ENCODE measurements around the gene SIAH1.

The SIAH1 gene

DNA sequence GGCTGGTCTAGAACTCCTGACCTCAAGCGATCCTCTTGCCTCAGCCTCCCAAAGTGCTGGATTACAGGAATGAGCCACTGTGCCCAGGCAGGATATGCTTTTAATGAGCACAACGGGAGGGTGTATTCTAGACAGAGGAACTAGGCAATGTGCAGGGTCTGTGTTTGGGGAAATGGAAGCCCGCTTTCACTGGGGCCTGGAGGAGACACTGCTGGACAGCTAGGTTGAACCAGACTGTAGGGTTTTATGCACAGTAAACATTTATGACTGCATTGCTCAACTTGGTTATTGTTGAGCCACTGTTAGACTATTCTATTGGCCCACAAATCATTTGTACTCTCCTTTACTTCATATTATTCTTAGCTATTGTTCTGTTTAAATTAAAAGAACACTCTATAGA, 10.2 kb upstream of the SIAH1 start:
- H3K9me3 ChIP-seq (ENCODE audit: low read depth, low read length) = no peaks in the 10 kb centered on the region
- H3K4me3 ChIP-seq = no peak overlapping the region
- DNase-seq (ENCODE audit: low read depth, low spot score) = no peak
- TF ChIP-seq FOXP2 (optimal IDR thresholded peaks at IDR 0.05; ENCODE audit: control extremely low read depth, extremely low read length, insufficient read depth) = no peak
- TF ChIP-seq POLR2AphosphoS5 (IDR thresholded peaks at IDR 0.05; ENCODE audit: borderline replicate concordance, low read depth, low read length) = no peak
- TF ChIP-seq EZH2 (IDR thresholded peaks at IDR 0.05) = no peak
- H3K27ac ChIP-seq = no peak overlapping the region
- H3K36me3 ChIP-seq (ENCODE audit: insufficient read depth, low read length) = no peaks in the 10 kb centered on the region
- no peak overlapping the region for H3K9ac ChIP-seq (ENCODE audit: insufficient read length)

DNA sequence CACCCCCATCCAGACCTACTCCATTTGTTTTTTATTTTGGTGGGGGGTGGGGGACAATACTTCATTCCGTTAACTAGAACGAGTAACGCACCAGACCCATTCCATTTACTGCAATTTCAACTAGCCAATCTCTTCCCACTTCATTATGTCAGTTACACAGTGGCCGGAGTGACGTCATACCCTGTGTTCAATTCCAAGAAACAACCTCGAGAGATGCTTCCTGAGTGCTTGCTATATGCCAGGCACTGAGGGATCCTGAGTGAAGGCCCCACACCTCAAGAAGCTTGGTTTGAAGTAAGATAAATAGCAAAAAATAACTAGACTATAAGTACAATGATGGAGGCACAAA, 9.1 kb upstream of the SIAH1 start:
- Histone ChIP-seq H3K9me3 (ENCODE audit: low read depth, low read length) (no peaks in the 10 kb centered on the region), H3K27ac (no peak overlapping the region), H3K4me3 (no peak overlapping the region), H3K9ac (ENCODE audit: insufficient read length) (no peak overlapping the region), H3K36me3 (ENCODE audit: insufficient read depth, low read length) (no peaks in the 10 kb centered on the region)
- DNase-seq (ENCODE audit: low read depth, low spot score) = no peak
- no peak for TF ChIP-seq FOXP2 (optimal IDR thresholded peaks at IDR 0.05; ENCODE audit: control extremely low read depth, extremely low read length, insufficient read depth)
- no peak for TF ChIP-seq POLR2AphosphoS5 (IDR thresholded peaks at IDR 0.05; ENCODE audit: borderline replicate concordance, low read depth, low read length)
- TF ChIP-seq EZH2 (IDR thresholded peaks at IDR 0.05) = no peak

GRCh38 chr16:48393485-48394354, 8.5 kb upstream of the SIAH1 start:
- H3K4me3 ChIP-seq = no peak overlapping the region
- no peak overlapping the region for H3K27ac ChIP-seq
- H3K9ac ChIP-seq (ENCODE audit: insufficient read length) = no peak overlapping the region
- no peaks in the 10 kb centered on the region for H3K36me3 ChIP-seq (ENCODE audit: insufficient read depth, low read length)
- DNase-seq (ENCODE audit: low read depth, low spot score) = no peak
- TF ChIP-seq POLR2AphosphoS5 (IDR thresholded peaks at IDR 0.05; ENCODE audit: borderline replicate concordance, low read depth, low read length) (no peak), EZH2 (IDR thresholded peaks at IDR 0.05) (no peak), FOXP2 (optimal IDR thresholded peaks at IDR 0.05; ENCODE audit: control extremely low read depth, extremely low read length, insufficient read depth) (no peak)
- no peaks in the 10 kb centered on the region for H3K9me3 ChIP-seq (ENCODE audit: low read depth, low read length)

- Histone ChIP-seq H3K27ac (no peak overlapping the region), H3K36me3 (ENCODE audit: insufficient read depth, low read length) (no peaks in the 10 kb centered on the region), H3K9ac (ENCODE audit: insufficient read length) (no peak overlapping the region), H3K9me3 (ENCODE audit: low read depth, low read length) (no peaks in the 10 kb centered on the region), H3K4me3 (no peak overlapping the region)
- TF ChIP-seq EZH2 (IDR thresholded peaks at IDR 0.05) (no peak), FOXP2 (optimal IDR thresholded peaks at IDR 0.05; ENCODE audit: control extremely low read depth, extremely low read length, insufficient read depth) (no peak), POLR2AphosphoS5 (IDR thresholded peaks at IDR 0.05; ENCODE audit: borderline replicate concordance, low read depth, low read length) (no peak)
- DNase-seq (ENCODE audit: low read depth, low spot score) = no peak
These were observed 7.2 kb upstream of the SIAH1 start for GRCh38 chr16:48392407-48392806.

DNA sequence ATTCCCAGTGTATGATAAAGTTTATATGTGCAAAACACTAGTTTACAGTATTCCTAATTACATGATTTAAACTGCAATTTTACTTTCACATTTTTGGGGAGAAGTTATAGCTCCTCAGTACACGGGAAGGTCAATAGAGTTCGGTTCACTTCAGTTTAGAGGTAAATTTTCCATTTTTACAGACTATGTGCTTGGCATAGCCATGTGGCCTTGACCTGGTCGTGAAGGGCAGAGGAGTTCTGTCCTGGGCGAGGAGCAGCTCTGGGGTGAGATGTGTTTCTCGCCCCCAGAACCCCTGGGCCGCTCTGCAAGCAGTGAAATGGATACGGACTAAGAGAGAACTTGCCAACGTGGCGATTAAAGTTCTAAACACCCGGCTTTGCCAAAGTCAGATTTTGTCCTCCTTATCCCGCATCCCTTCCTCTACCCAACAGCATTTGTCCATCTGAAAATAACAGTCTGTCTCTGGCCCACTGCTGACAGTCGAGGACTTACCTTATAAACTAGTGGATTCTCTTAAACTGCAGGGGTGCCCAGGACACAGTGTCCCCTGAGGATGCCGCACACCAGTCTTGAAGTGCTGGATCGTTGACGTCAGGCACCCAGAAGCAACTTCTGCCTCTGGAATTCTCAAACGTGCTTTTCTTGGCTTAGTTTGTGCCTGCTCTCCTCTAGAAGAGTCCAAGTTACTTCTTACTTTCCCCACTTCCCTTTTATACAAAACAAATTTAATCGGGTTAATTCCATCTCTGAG, 1.5 kb upstream of the SIAH1 start:
- H3K27ac ChIP-seq = no peak overlapping the region
- DNase-seq (ENCODE audit: low read depth, low spot score) = no peak
- TF ChIP-seq EZH2 (IDR thresholded peaks at IDR 0.05) (no peak), FOXP2 (optimal IDR thresholded peaks at IDR 0.05; ENCODE audit: control extremely low read depth, extremely low read length, insufficient read depth) (no peak), POLR2AphosphoS5 (IDR thresholded peaks at IDR 0.05; ENCODE audit: borderline replicate concordance, low read depth, low read length) (no peak)
- no peaks in the 10 kb centered on the region for H3K9me3 ChIP-seq (ENCODE audit: low read depth, low read length)
- H3K36me3 ChIP-seq (ENCODE audit: insufficient read depth, low read length) = no peaks in the 10 kb centered on the region
- H3K9ac ChIP-seq (ENCODE audit: insufficient read length) = no peak overlapping the region
- no peak overlapping the region for H3K4me3 ChIP-seq

GRCh38 chr16:48384520-48385252, 527 bp downstream of the SIAH1 start:
- H3K4me3 ChIP-seq = peak overlapping the region; percentile 85
- H3K36me3 ChIP-seq (ENCODE audit: insufficient read depth, low read length) = no peaks in the 10 kb centered on the region
- H3K27ac ChIP-seq = no peak overlapping the region
- no peaks in the 10 kb centered on the region for H3K9me3 ChIP-seq (ENCODE audit: low read depth, low read length)
- TF ChIP-seq POLR2AphosphoS5 (IDR thresholded peaks at IDR 0.05; ENCODE audit: borderline replicate concordance, low read depth, low read length) (no peak), FOXP2 (optimal IDR thresholded peaks at IDR 0.05; ENCODE audit: control extremely low read depth, extremely low read length, insufficient read depth) (no peak), EZH2 (IDR thresholded peaks at IDR 0.05) (no peak)
- DNase-seq (ENCODE audit: low read depth, low spot score) = no peak
- peak overlapping the region; percentile 77 for H3K9ac ChIP-seq (ENCODE audit: insufficient read length)

- H3K9me3 ChIP-seq (ENCODE audit: low read depth, low read length) = no peaks in the 10 kb centered on the region
- H3K27ac ChIP-seq = no peak overlapping the region
- peak overlapping the region; percentile 77 for H3K9ac ChIP-seq (ENCODE audit: insufficient read length)
- DNase-seq (ENCODE audit: low read depth, low spot score) = no peak
- H3K4me3 ChIP-seq = peak overlapping the region; percentile 85
- TF ChIP-seq POLR2AphosphoS5 (IDR thresholded peaks at IDR 0.05; ENCODE audit: borderline replicate concordance, low read depth, low read length) = no peak
- no peak for TF ChIP-seq EZH2 (IDR thresholded peaks at IDR 0.05)
- TF ChIP-seq FOXP2 (optimal IDR thresholded peaks at IDR 0.05; ENCODE audit: control extremely low read depth, extremely low read length, insufficient read depth) = no peak
- H3K36me3 ChIP-seq (ENCODE audit: insufficient read depth, low read length) = no peaks in the 10 kb centered on the region
These were observed 1.2 kb downstream of the SIAH1 start for GRCh38 chr16:48383877-48384519.
